Amniotic epithelial cell (primary cell): ENCODE results near the gene KCNQ1OT1.

ENCODE experiments used
- DNase-seq: peaks from one replicate; pipeline ENCODE4 v3.0.0-alpha.2; 2010; ENCODE audit warnings: low read depth

Gene KCNQ1OT1

GRCh38 chr11:2719831-2720590, 20.2 kb upstream of the KCNQ1OT1 start:
- no peak for DNase-seq

GRCh38 chr11:2718817-2719438, 19.1 kb upstream of the KCNQ1OT1 start:
- DNase-seq, result no peak

- no peak for DNase-seq
These were observed 17.9 kb upstream of the KCNQ1OT1 start for GRCh38 chr11:2717561-2718325.

GRCh38 chr11:2716376-2717095, 16.7 kb upstream of the KCNQ1OT1 start:
- DNase-seq, result peak; percentile 78

GRCh38 chr11:2715716-2716350, 16.0 kb upstream of the KCNQ1OT1 start:
- DNase-seq, result no peak

GRCh38 chr11:2714871-2715270, 15.1 kb upstream of the KCNQ1OT1 start:
- DNase-seq, result no peak

- no peak for DNase-seq
These were observed 14.6 kb upstream of the KCNQ1OT1 start for GRCh38 chr11:2714463-2714800.

GRCh38 chr11:2713661-2714462, 14.1 kb upstream of the KCNQ1OT1 start:
- DNase-seq, result no peak

- DNase-seq, result no peak
These were observed 13.3 kb upstream of the KCNQ1OT1 start for GRCh38 chr11:2713094-2713493.

- peak; percentile 62 for DNase-seq
These were observed 11.4 kb upstream of the KCNQ1OT1 start for GRCh38 chr11:2711161-2711560.

GRCh38 chr11:2709429-2709828, 9.6 kb upstream of the KCNQ1OT1 start:
- peak; percentile 97 for DNase-seq

GRCh38 chr11:2708757-2709281, 9.0 kb upstream of the KCNQ1OT1 start:
- DNase-seq, result peak; percentile 84

- no peak for DNase-seq
These were observed 8.4 kb upstream of the KCNQ1OT1 start for GRCh38 chr11:2708151-2708581.

GRCh38 chr11:2707736-2708135, 7.9 kb upstream of the KCNQ1OT1 start:
- DNase-seq, result no peak

GRCh38 chr11:2706321-2706720, 6.5 kb upstream of the KCNQ1OT1 start:
- no peak for DNase-seq

- no peak for DNase-seq
These were observed 5.3 kb upstream of the KCNQ1OT1 start for GRCh38 chr11:2704896-2705606.

GRCh38 chr11:2704356-2704755, 4.6 kb upstream of the KCNQ1OT1 start:
- DNase-seq, result no peak

- peak; percentile 77 for DNase-seq
These were observed 3.8 kb upstream of the KCNQ1OT1 start for GRCh38 chr11:2703363-2704141.

GRCh38 chr11:2702771-2703362, 3.1 kb upstream of the KCNQ1OT1 start:
- no peak for DNase-seq
